Heart left ventricle (tissue), 13 donors: Measurements from ENCODE around the gene PTPRN2.

Experiments
- CTCF ChIP-seq, 12 donors: fragments of 200-600 bp; sonication (generic) in 4 of 12; IDR thresholded peaks; one replicate each; pipeline versions ENCODE4 v1.5.0 to v1.8.0; 2018 to 2022; ENCODE audit warnings: antibody characterized with exemption in 12 of 12, mild to moderate bottlenecking in 5 of 12
- POLR2A ChIP-seq, 2 donors: fragments of 450-650 bp; IDR thresholded peaks; one replicate each; pipeline ENCODE4 v1.6.1; 2017; ENCODE audit warnings: antibody characterized with exemption in 2 of 2, mild to moderate bottlenecking in 2 of 2, moderate library complexity in 2 of 2
- donor health status: ischemic (EF 13 %, LVEDD 7.1; RV severe dilation, severe dysfunction).
- donor health status: DM: no; HTN: yes; CAD: no.
- donor health status: DM: no; HTN: no; CAD: no.
- donor health status: ischemic (EF 25% LVEDD 6.9; RV normal size, moderate dysfunction).
- donor health status: ischemic (EF 25% LVEDD 5.7; RV mildly dilated, moderate dysfunction).
- donor health status: ischemic (EF 35%, LVEDD 5.7; RV mildly dilated, moderate dysfunction).
- donor health status: nonischemic (EF 11% LVEDD 7.7; RV severe dilation, severe dysfunction).
- donor health status: DM: yes; HTN: yes; CAD: no.
- donor health status: PGD.
- donor health status: ischemic (EF 29% LVEDD 5.4; RV normal size, mild dysfunction).
- donor health status: nonischemic (EF 23%, LVEDD 6.1; RV moderate dilation, normal function).

DNA sequence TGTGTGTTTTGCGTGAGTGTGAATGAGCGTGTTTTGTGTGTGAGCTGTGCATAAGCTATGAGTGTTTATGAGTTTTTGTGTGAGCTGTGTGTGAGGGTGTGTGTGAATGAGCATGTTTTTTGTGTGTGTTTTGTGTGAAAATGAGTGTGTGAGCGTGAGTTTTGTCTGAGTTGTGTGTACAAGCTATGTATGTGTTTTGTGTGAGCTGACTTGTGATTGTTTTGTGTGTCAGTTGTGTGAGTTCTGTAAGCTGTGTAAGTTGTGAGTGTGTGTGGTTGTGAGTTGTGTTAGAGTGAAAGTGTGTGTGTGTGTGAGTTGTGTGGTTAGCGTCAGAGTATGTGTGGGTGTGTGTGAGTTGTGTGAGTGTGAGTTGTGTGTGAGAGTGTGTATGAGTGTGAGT is 343.2 kb downstream of the PTPRN2 start:
- TF ChIP-seq CTCF (IDR thresholded peaks at IDR 0.05) (no peak), POLR2A (IDR thresholded peaks at IDR 0.05) (no peak)
